ENCODE data around the gene CMC4. TPM values are rescaled to one million over a fixed set of nuclear protein-coding genes. Genes with fewer than 3 reads are reported as not detected.

Gene CMC4
- total and polyA plus RNA-seq, 2 experiments from 2014 or later = 19.7 to 20.2 TPM

DNA sequence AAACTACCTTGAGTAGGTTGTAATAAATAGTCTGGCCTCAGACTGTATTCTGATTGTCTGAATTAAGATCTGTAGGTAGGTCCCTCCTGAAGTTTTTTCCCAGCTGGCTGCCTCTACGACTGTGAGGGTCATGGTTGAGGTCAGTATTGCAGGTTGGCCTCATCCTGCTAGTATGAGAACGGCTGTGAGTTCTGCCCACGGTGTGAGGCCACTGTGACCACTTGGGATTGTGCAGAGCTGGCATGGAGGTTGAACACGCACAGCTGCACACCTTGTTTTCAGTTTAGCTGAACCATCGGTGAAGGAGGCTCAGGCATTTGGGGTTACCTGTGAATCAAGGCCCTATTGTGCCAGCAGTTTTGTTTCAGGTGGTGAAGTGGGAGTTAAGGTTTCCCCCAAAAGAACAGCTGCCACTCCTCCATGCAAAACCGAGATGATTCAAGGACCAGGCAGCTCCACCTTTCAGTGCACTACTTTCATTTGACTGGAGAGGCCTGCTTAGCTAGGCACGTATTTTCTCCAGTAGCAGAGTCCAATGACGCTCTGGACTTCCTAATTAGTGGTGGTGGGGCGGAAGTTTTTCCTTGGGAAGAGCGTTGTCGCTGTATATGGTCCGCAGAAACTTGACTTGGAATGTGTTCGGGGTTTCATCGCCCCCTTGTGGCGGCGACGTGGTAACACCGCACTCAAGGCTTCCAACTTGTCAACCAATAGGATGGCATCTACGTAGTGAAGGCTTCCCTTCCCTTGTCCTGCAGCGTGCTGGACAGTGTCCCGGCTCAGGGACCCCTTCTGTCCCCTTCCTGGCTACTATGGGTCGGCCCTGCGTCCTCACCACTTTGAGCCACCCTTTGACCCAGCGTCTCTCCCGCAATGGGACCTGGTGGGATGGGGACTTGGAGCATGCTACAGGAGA lies 13.8 kb downstream of the CMC4 start:
- Histone ChIP-seq H3K79me2 (ENCODE audit: insufficient read depth) (no peaks in the 10 kb centered on the region), H3K4me2 (ENCODE audit: unreplicated experiment) (peak overlapping the region; percentile 61), H3F3A (ENCODE audit: insufficient read depth) (no peaks in the 10 kb centered on the region), H3K4me3 (peak overlapping the region; percentile 55), H3K4me1 (ENCODE audit: insufficient read depth) (no peaks in the 10 kb centered on the region), H3K9ac (no peak overlapping the region), H2AFZ (peak overlapping the region; percentile 73), H3K9me2 (ENCODE audit: insufficient read depth) (no peaks in the 10 kb centered on the region), H3K27me3 (replicated peaks; ENCODE audit: insufficient read depth) (no peaks in the 10 kb centered on the region), H3K36me3 (ENCODE audit: low read depth) (no peaks in the 10 kb centered on the region), H3K27ac (no peak overlapping the region), H4K20me1 (ENCODE audit: insufficient read depth) (no peaks in the 10 kb centered on the region), H3K9me3 (ENCODE audit: low read depth) (no peaks in the 10 kb centered on the region)
- peak; percentile 71 for DNase-seq
- 14 to 15% methylated on average over 18 to 25 of the region's 25 CpGs for WGBS, 2 experiments (ENCODE audit: low coverage in 1 of 2, low lambda C conversion rate in 2 of 2, missing lambda C conversion rate in 2 of 2)
- in situ Hi-C loops (cut with MboI) = no loop called here
- TF ChIP-seq EZH2 (IDR thresholded peaks at IDR 0.05; ENCODE audit: insufficient read depth, poor library complexity, severe bottlenecking) (no peak), EZH2phosphoT487 (IDR thresholded peaks at IDR 0.05; ENCODE audit: insufficient read depth, low read depth) (no peak)

DNA sequence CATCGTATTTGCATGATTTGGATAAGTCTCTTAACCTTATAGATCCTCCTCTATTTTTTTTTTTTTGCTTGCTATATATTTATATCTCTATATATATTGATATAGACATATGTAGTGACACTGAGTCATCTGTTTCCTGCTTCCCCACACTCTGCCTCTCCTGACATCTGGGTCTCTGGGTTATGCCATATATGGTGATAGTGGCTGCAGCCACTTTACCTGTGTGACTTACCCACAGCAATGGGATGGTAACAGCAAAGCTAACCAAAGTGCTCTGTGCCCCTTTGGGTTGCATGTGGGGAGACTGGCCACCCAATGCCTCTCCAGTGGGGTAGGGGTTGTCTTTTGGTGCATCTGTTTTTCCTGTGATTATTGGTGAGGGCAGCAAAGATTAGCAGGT lies 14.5 kb downstream of the CMC4 start:
- Histone ChIP-seq H3K27me3 (replicated peaks; ENCODE audit: insufficient read depth) (no peaks in the 10 kb centered on the region), H3K9ac (no peak overlapping the region), H3K27ac (no peak overlapping the region), H3K4me1 (ENCODE audit: insufficient read depth) (no peaks in the 10 kb centered on the region), H3K9me3 (ENCODE audit: low read depth) (no peaks in the 10 kb centered on the region), H3K9me2 (ENCODE audit: insufficient read depth) (no peaks in the 10 kb centered on the region), H3K4me2 (ENCODE audit: unreplicated experiment) (no peak overlapping the region), H2AFZ (no peak overlapping the region), H3K36me3 (ENCODE audit: low read depth) (no peaks in the 10 kb centered on the region), H3F3A (ENCODE audit: insufficient read depth) (no peaks in the 10 kb centered on the region), H3K79me2 (ENCODE audit: insufficient read depth) (no peaks in the 10 kb centered on the region), H3K4me3 (no peak overlapping the region), H4K20me1 (ENCODE audit: insufficient read depth) (no peaks in the 10 kb centered on the region)
- 88 to 100% methylated on average over 1 of the region's 1 CpG for WGBS, 2 experiments (ENCODE audit: low coverage in 1 of 2, low lambda C conversion rate in 2 of 2, missing lambda C conversion rate in 2 of 2)
- no peak for DNase-seq
- in situ Hi-C loops (cut with MboI) = no loop called here
- no peak for TF ChIP-seq EZH2phosphoT487 (IDR thresholded peaks at IDR 0.05; ENCODE audit: insufficient read depth, low read depth)
- no peak for TF ChIP-seq EZH2 (IDR thresholded peaks at IDR 0.05; ENCODE audit: insufficient read depth, poor library complexity, severe bottlenecking)

DNA sequence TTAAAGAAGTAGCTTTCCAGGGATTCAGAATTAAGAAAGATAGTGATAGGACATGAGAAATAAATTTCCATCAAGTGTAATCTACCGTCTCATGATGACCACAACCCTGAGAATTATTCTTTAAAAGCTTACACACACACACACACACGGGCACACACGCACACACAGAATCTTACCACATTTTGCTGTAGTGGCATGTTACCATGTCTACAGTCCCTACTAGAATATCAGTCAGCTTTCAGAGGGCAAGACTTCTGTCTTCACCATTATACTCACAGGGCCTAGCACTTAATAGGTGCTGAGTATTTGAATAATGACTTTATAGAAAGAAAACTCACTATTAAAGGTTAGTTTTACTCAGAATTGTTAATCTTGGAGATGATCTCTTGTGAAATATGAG lies 15.4 kb downstream of the CMC4 start:
- no peaks in the 10 kb centered on the region for H3K4me1 ChIP-seq (ENCODE audit: insufficient read depth)
- no peaks in the 10 kb centered on the region for H3F3A ChIP-seq (ENCODE audit: insufficient read depth)
- DNase-seq = no peak
- H3K4me2 ChIP-seq (ENCODE audit: unreplicated experiment) = no peak overlapping the region
- no peak overlapping the region for H2AFZ ChIP-seq
- H3K79me2 ChIP-seq (ENCODE audit: insufficient read depth) = no peaks in the 10 kb centered on the region
- TF ChIP-seq EZH2 (IDR thresholded peaks at IDR 0.05; ENCODE audit: insufficient read depth, poor library complexity, severe bottlenecking) (no peak), EZH2phosphoT487 (IDR thresholded peaks at IDR 0.05; ENCODE audit: insufficient read depth, low read depth) (no peak)
- no peak overlapping the region for H3K9ac ChIP-seq
- H3K36me3 ChIP-seq (ENCODE audit: low read depth) = no peaks in the 10 kb centered on the region
- in situ Hi-C loops (cut with MboI) = no loop called here
- H3K27me3 ChIP-seq (replicated peaks; ENCODE audit: insufficient read depth) = no peaks in the 10 kb centered on the region
- H3K4me3 ChIP-seq = no peak overlapping the region
- 95 to 100% methylated on average over 3 of the region's 3 CpGs for WGBS, 2 experiments (ENCODE audit: low coverage in 1 of 2, low lambda C conversion rate in 2 of 2, missing lambda C conversion rate in 2 of 2)
- H3K27ac ChIP-seq = no peak overlapping the region
- H3K9me3 ChIP-seq (ENCODE audit: low read depth) = no peaks in the 10 kb centered on the region
- H4K20me1 ChIP-seq (ENCODE audit: insufficient read depth) = no peaks in the 10 kb centered on the region
- H3K9me2 ChIP-seq (ENCODE audit: insufficient read depth) = no peaks in the 10 kb centered on the region

DNA sequence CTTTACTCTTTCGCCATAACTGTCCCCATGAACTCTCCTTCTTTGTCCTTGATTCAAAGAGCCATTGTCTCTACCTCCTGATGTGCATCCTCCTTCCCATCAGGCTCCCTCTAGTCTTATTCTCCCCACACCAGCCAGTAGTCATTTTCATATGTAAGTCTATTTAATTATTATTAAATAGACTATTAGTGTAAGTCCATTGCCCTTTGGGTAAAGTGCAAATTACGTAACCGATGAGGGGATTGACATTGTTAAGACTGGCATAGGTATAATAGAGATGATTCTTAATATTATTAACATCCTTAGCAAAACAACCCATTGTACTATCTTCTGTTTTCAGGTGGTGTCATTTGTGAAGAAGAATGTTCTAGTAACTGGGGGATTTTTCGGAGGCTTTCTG lies 16.7 kb downstream of the CMC4 start:
- Histone ChIP-seq H3F3A (ENCODE audit: insufficient read depth) (no peaks in the 10 kb centered on the region), H2AFZ (no peak overlapping the region), H3K9me2 (ENCODE audit: insufficient read depth) (no peaks in the 10 kb centered on the region), H3K4me2 (ENCODE audit: unreplicated experiment) (no peak overlapping the region), H3K27ac (no peak overlapping the region), H3K4me1 (ENCODE audit: insufficient read depth) (no peaks in the 10 kb centered on the region), H3K36me3 (ENCODE audit: low read depth) (no peaks in the 10 kb centered on the region), H3K9me3 (ENCODE audit: low read depth) (no peaks in the 10 kb centered on the region), H3K9ac (no peak overlapping the region), H3K27me3 (replicated peaks; ENCODE audit: insufficient read depth) (no peaks in the 10 kb centered on the region), H4K20me1 (ENCODE audit: insufficient read depth) (no peaks in the 10 kb centered on the region), H3K79me2 (ENCODE audit: insufficient read depth) (no peaks in the 10 kb centered on the region), H3K4me3 (no peak overlapping the region)
- no peak for TF ChIP-seq EZH2 (IDR thresholded peaks at IDR 0.05; ENCODE audit: insufficient read depth, poor library complexity, severe bottlenecking)
- TF ChIP-seq EZH2phosphoT487 (IDR thresholded peaks at IDR 0.05; ENCODE audit: insufficient read depth, low read depth) = no peak
- in situ Hi-C loops (cut with MboI) = no loop called here
- WGBS, 2 experiments (ENCODE audit: low coverage in 1 of 2, low lambda C conversion rate in 2 of 2, missing lambda C conversion rate in 2 of 2) = 98 to 100% methylated on average over 4 of the region's 4 CpGs
- DNase-seq = no peak
